Cardiac septum (tissue), 1 donor: ENCODE results near the gene OR2L5. TPM values are rescaled to one million over a fixed set of nuclear protein-coding genes. Genes with fewer than 3 reads are reported as not detected.

ENCODE experiments used
- total RNA-seq: library from RNA; stranded (reverse); fragmentation: NEBNext Ultra II Directional; extraction: Animal tissue kit (Norgen Biotek cat#: 25700); gene quantifications from one replicate; pipeline ENCODE4 v1.2.1, GENCODE V29; 2021
- donor health status: DM: no; HTN: no; CAD: no.

Gene OR2L5
- total RNA-seq, 1 donor from 2014 or later: not detected

Other genes with a start within 250 kb of the OR2L5 start
- not detected for gene OR14A16, start 189.5 kb upstream of the OR2L5 start, total RNA-seq
- not detected for gene OR11L1, start 171.8 kb upstream of the OR2L5 start, total RNA-seq
- 1.2 TPM for gene TRIM58, start 156.5 kb upstream of the OR2L5 start, total RNA-seq
- not detected for gene OR2W3, start 118.1 kb upstream of the OR2L5 start, total RNA-seq
- not detected for gene OR2T8, start 93.4 kb upstream of the OR2L5 start, total RNA-seq
- not detected for gene OR2AJ1, start 88.8 kb upstream of the OR2L5 start, total RNA-seq
- gene OR2L8, start 64.8 kb upstream of the OR2L5 start, total RNA-seq: not detected
- gene OR2AK2, start 48.4 kb upstream of the OR2L5 start, total RNA-seq: not detected
- not detected for gene OR2L2, start 16.4 kb downstream of the OR2L5 start, total RNA-seq
- gene OR2L3, start 33.2 kb downstream of the OR2L5 start, total RNA-seq: not detected
- not detected for gene OR2L13, start 81.5 kb downstream of the OR2L5 start, total RNA-seq
- gene OR2M5, start 131.5 kb downstream of the OR2L5 start, total RNA-seq: not detected
- not detected for gene OR2M2, start 161.2 kb downstream of the OR2L5 start, total RNA-seq
- not detected for gene OR2M3, start 183.6 kb downstream of the OR2L5 start, total RNA-seq
- gene OR2M4, start 217.8 kb downstream of the OR2L5 start, total RNA-seq: not detected